Thoracic aorta (tissue), 2 donors: ENCODE data around the gene KIRREL3. TPM values are rescaled to one million over a fixed set of nuclear protein-coding genes. Genes with fewer than 3 reads are reported as not detected.

Experiments used
- ATAC-seq: fragments of 150-250 bp; one replicate; pipeline ENCODE4 v1.8.0; 2017; ENCODE audit warnings: low read depth; ENCODE audit not compliant: insufficient number of reproducible peaks, low FRiP score
- DNase-seq: peaks from one replicate; pipeline ENCODE4 v3.0.0-alpha.2; 2020; ENCODE audit warnings: low spot score
- H3K27ac ChIP-seq, 2 donors: fragments of 200-600 bp; sonication (generic); 1 replicate in 1 of 2; 2 replicates in 1 of 2; pipeline ENCODE4 v1.5.1; 2016; ENCODE audit warnings: mild to moderate bottlenecking in 2 of 2, moderate library complexity in 2 of 2
- H3K27me3 ChIP-seq: fragments of 200-600 bp; sonication (generic); replicated peaks from 2 replicates; pipeline ENCODE4 v1.6.0; 2016; ENCODE audit warnings: mild to moderate bottlenecking; ENCODE audit not compliant: insufficient read depth
- H3K36me3 ChIP-seq: fragments of 200-600 bp; sonication (generic); one replicate; pipeline ENCODE4 v1.5.1; 2016
- H3K4me1 ChIP-seq, 2 donors: fragments of 200-600 bp; sonication (generic); 1 replicate in 1 of 2; 2 replicates in 1 of 2; pipeline versions ENCODE4 v1.5.1 to v1.6.0; 2016; ENCODE audit warnings: low read depth in 2 of 2, mild to moderate bottlenecking in 1 of 2; ENCODE audit not compliant: control insufficient read depth in 1 of 2
- H3K4me3 ChIP-seq: fragments of 200-600 bp; sonication (generic); 2 replicates; pipeline ENCODE4 v1.5.1; 2016; ENCODE audit warnings: mild to moderate bottlenecking
- H3K9me3 ChIP-seq: fragments of 200-600 bp; sonication (generic); 2 replicates; pipeline ENCODE4 v1.5.1; 2016
- CTCF ChIP-seq: fragments of 200-600 bp; sonication (generic); IDR thresholded peaks from one replicate; pipeline ENCODE4 v1.5.1; 2019; ENCODE audit warnings: antibody characterized with exemption
- total RNA-seq, 2 donors: library from RNA; depleted of rRNA; stranded (reverse); fragments of >200 nt; gene quantifications; one replicate each; pipeline versions ENCODE4 v1.1.0 to v1.2.3, GENCODE V29; 2016

The KIRREL3 gene
- total RNA-seq, 2 donors from 2014 or later: not detected

- DNase-seq (peak; percentile 70), ATAC-seq (peak; percentile 86)
- peak overlapping the region; percentile 45 to 54 for H3K27ac ChIP-seq
- H3K4me3 ChIP-seq: peak overlapping the region; percentile 52
- TF ChIP-seq CTCF: peak; percentile 97
- no peaks in the 10 kb centered on the region for H3K27me3 ChIP-seq
- no peaks in the 10 kb centered on the region for H3K9me3 ChIP-seq
- peaks cover 0 to 5% of the 10 kb centered on the region in 2 donors for H3K4me1 ChIP-seq
- H3K36me3 ChIP-seq: no peaks in the 10 kb centered on the region
Observed at GRCh38 chr11:126480410-126481302, 519.9 kb downstream of the KIRREL3 start.

GRCh38 chr11:126480015-126480409, 520.6 kb downstream of the KIRREL3 start:
- no peaks in the 10 kb centered on the region for H3K9me3 ChIP-seq
- H3K36me3 ChIP-seq: no peaks in the 10 kb centered on the region
- TF ChIP-seq CTCF: no peak
- peaks cover 0 to 5% of the 10 kb centered on the region in 2 donors for H3K4me1 ChIP-seq
- DNase-seq: no peak
- no peak for ATAC-seq
- no peaks in the 10 kb centered on the region for H3K27me3 ChIP-seq
- H3K27ac ChIP-seq: peak overlapping the region in 1 of 2 donors; percentile 45
- no peak overlapping the region for H3K4me3 ChIP-seq

GRCh38 chr11:126479178-126479930, 521.2 kb downstream of the KIRREL3 start:
- H3K36me3 ChIP-seq: no peaks in the 10 kb centered on the region
- TF ChIP-seq CTCF: no peak
- ATAC-seq (no peak), DNase-seq (no peak)
- H3K4me1 ChIP-seq: peaks cover 0 to 5% of the 10 kb centered on the region in 2 donors
- no peak overlapping the region for H3K27ac ChIP-seq
- no peaks in the 10 kb centered on the region for H3K27me3 ChIP-seq
- no peak overlapping the region for H3K4me3 ChIP-seq
- no peaks in the 10 kb centered on the region for H3K9me3 ChIP-seq

- no peak for TF ChIP-seq CTCF
- no peak for ATAC-seq
Observed at GRCh38 chr11:126478466-126478865, 522.1 kb downstream of the KIRREL3 start.

More at GRCh38 chr11:126478466-126478865, 522.1 kb downstream of the KIRREL3 start:
- DNase-seq: no peak
- Histone ChIP-seq H3K9me3 (no peaks in the 10 kb centered on the region), H3K27me3 (no peaks in the 10 kb centered on the region), H3K4me3 (no peak overlapping the region), H3K36me3 (no peaks in the 10 kb centered on the region), H3K4me1 (peaks cover 0 to 5% of the 10 kb centered on the region in 2 donors), H3K27ac (no peak overlapping the region)
